ENCODE measurements around the gene NDUFS1. TPM values are rescaled to one million over a fixed set of nuclear protein-coding genes. Genes with fewer than 3 reads are reported as not detected.

Gene NDUFS1
- total RNA-seq, 6 experiments from 2014 or later, result 89.2 to 135 (median 105) TPM

- DNase-seq (no peak), ATAC-seq (no peak)
- no peaks in the 10 kb centered on the region for H3K36me3 ChIP-seq
- H3K4me3 ChIP-seq, result no peak overlapping the region
- TF ChIP-seq POLR2A (IDR thresholded peaks at IDR 0.05) (no peak), CTCF (IDR thresholded peaks at IDR 0.05) (no peak)
- H3K9me3 ChIP-seq, result no peaks in the 10 kb centered on the region
- H3K4me1 ChIP-seq, result no peaks in the 10 kb centered on the region
- intact Hi-C loops (cut with DNase I), result no loop called here
- H3K27ac ChIP-seq, result no peak overlapping the region
- H3K27me3 ChIP-seq, result no peaks in the 10 kb centered on the region
- WGBS (ENCODE audit: insufficient coverage, low coverage, low lambda C conversion rate, missing lambda C conversion rate), result 94% methylated on average over 4 of the region's 9 CpGs
Observed at GRCh38 chr2:206098471-206098870, 60.8 kb downstream of the NDUFS1 start.

- no peak for TF ChIP-seq CTCF (IDR thresholded peaks at IDR 0.05)
- no peak for TF ChIP-seq POLR2A (IDR thresholded peaks at IDR 0.05)
- no peaks in the 10 kb centered on the region for H3K9me3 ChIP-seq
- no peaks in the 10 kb centered on the region for H3K36me3 ChIP-seq
- no peak overlapping the region for H3K4me3 ChIP-seq
- H3K27ac ChIP-seq, result no peak overlapping the region
- ATAC-seq (no peak), DNase-seq (no peak)
- H3K4me1 ChIP-seq, result no peaks in the 10 kb centered on the region
- 100% methylated on average over 2 of the region's 2 CpGs for WGBS (ENCODE audit: insufficient coverage, low coverage, low lambda C conversion rate, missing lambda C conversion rate)
- intact Hi-C loops (cut with DNase I), result no loop called here
- H3K27me3 ChIP-seq, result no peaks in the 10 kb centered on the region
Observed at GRCh38 chr2:206096876-206097275, 62.4 kb downstream of the NDUFS1 start.

- TF ChIP-seq POLR2A (IDR thresholded peaks at IDR 0.05) (no peak), CTCF (IDR thresholded peaks at IDR 0.05) (no peak)
- no peaks in the 10 kb centered on the region for H3K9me3 ChIP-seq
- no peak overlapping the region for H3K4me3 ChIP-seq
- no peak overlapping the region for H3K27ac ChIP-seq
- H3K36me3 ChIP-seq, result no peaks in the 10 kb centered on the region
- WGBS (ENCODE audit: insufficient coverage, low coverage, low lambda C conversion rate, missing lambda C conversion rate), result 47% methylated on average over 3 of the region's 3 CpGs
- DNase-seq (no peak), ATAC-seq (no peak)
- no peaks in the 10 kb centered on the region for H3K27me3 ChIP-seq
- H3K4me1 ChIP-seq, result no peaks in the 10 kb centered on the region
- intact Hi-C loops (cut with DNase I), result no loop called here
Observed at GRCh38 chr2:206095536-206096332, 63.5 kb downstream of the NDUFS1 start.

- Histone ChIP-seq H3K4me1 (no peaks in the 10 kb centered on the region), H3K4me3 (no peak overlapping the region), H3K27me3 (no peaks in the 10 kb centered on the region), H3K9me3 (no peaks in the 10 kb centered on the region), H3K36me3 (no peaks in the 10 kb centered on the region), H3K27ac (no peak overlapping the region)
- DNase-seq (no peak), ATAC-seq (no peak)
- intact Hi-C loops (cut with DNase I), result no loop called here
- 70% methylated on average over 2 of the region's 2 CpGs for WGBS (ENCODE audit: insufficient coverage, low coverage, low lambda C conversion rate, missing lambda C conversion rate)
- TF ChIP-seq CTCF (IDR thresholded peaks at IDR 0.05), result no peak
- TF ChIP-seq POLR2A (IDR thresholded peaks at IDR 0.05), result no peak
Observed at GRCh38 chr2:206092297-206092696, 66.9 kb downstream of the NDUFS1 start.

Measured in right lobe of liver (tissue), 6 donors.